GM18868 (cell line): ENCODE results near the gene EXOC2.
A peak's percentile ranks its signal among the peaks of the same experiment; 100 is the strongest.

Experiments used
- ATAC-seq: cut with Tn5 transposase; IDR thresholded peaks from one replicate; pipeline ENCODE4 v1.9.1; 2021; ENCODE audit warnings: mild to moderate bottlenecking, moderate library complexity; ENCODE audit not compliant: unreplicated experiment

Gene EXOC2

DNA sequence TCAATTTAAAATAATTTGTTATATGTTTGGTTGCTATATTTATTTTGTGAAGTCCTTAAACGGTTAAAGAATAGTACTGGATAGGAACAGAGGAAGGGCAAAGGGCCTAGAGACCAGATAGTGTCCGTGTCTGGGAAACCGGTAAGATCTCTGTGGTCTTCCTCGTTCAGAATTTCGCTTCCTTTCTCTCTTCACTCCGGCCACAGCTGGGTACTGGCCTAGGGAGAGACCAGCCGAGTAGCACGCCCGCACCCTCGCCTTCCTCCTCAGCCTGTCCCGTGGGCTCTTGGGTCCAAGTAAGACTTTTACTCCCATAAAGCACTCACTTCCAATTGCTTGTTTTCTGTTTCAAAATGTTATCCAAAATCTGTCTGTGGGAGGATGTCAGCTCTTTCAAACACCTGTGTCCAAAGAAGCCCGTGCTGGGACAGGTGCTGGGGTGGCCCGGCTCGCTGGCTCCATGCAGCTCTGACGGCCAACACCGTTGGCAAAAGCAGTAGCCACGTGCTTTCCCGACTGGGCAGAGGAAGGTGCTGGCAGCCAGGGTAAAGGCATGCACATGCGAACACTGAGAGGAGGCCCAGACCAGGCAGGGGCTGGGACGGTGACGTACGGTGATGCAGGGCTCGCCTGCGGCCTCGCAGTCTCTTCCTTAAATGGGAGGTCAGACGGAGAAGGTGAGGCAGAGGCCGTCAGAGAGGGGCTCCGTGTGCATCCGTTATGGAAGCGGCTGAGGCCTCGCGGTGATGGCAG lies 189.2 kb downstream of the EXOC2 start:
- ATAC-seq = no peak

DNA sequence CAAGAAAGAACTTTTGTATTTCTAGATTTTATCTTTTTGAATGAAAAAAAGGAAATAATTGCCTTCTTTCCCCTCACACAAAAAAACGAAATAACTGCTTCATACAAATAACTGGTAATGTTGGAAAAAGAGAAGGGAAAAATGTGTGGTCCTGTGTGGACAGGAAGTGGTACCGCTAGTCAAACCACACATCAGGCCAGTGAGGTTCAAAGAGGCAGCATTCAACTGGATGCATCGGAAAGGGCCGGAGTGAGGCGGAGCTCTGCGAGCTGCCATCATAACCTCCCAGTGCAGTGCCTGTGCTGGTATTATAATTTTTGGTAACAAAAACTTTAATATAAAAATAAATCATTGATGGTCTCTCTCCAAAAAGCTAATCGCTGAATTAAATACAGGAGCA lies 190.2 kb downstream of the EXOC2 start:
- ATAC-seq = no peak

DNA sequence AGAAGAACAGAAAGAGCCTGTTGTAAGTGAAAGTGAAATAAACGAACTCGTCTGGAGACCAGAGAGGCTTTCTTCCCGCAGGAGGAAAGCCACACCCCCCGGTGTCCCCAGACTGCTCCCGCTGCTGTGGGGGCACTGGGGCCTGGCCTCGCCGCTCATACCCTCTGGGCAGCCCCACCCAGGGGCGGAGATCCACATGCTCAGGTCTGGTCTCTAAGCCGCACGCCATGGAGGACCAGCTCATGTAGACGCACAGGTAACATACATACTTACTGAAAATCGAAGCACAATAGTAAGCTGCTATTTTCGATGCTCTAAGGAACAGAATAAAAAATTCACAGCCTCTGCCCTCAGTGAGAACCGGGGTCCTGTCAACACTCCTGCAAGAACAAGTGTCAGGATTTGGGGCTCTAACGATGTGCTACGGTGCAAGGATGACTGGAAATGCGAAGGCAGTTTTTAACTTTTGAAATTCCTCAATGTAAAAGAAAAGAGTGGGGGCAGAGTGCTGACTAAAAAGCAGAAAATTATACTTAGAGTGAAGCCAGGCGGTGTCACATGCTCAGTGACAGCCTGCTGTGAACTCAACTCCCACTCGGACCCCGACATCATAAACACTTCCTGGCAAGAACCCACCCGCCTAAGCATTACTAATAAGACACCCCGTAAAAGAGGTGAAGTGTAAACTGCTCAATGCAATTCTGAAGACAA lies 190.9 kb downstream of the EXOC2 start:
- ATAC-seq = peak; percentile 54

DNA sequence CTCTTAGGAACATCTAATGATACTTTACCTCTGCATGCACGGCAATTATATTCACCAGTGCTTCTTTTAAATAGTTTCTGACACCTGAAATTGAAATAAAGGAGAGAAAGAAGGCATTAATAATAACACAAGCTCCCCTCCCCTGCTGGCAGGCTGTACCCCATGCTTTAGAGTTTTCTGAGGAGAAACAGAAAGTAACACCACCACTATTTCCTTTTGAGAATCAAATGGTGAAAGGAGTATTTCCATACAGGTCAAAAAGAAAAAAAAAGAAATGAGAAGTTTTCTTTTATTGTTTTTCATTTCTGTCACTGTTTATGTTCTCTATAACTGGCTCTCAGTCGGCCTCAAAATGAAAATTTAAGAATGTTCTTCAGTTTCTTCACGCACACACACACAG lies 193.3 kb downstream of the EXOC2 start:
- no peak for ATAC-seq

DNA sequence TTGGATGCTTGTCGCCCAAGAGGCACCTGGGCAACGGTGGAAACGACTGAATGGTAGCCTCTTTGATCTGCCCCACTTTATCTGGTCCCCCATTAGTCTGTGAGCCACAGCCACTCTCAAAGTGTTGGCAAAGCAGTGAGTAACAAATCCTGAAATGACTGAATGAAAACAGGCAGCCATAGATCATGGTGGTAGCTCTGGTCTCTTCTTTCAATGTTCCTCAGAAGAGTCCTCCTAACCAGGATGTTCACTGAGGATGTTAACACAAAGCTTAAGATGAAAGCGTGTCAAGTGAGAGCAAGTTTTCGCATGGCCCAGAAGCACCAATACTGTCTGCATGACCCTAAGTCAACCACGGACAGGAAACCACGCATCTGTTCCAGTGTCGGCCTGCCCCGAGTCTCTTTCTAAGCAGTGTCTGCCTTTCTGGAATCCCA lies 194.1 kb downstream of the EXOC2 start:
- peak; percentile 55 for ATAC-seq

DNA sequence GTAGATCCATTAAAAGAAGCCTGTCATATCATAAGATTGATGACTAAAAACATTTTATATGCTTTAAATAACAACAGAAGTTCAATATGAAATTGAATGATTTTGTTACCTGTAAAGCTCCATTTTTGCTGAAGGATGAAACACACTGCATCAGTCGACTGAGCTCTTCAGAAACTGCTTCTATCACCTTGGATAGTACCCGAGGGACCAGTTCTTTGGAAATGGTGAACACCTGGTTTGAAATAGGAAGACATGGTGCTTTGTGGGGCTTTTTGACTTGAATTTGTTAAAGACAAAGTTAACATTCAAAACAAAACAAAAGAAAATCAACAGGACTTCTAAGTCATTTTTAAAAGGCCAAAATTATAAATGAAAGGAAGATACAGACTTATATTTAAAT lies 195.7 kb downstream of the EXOC2 start:
- ATAC-seq = no peak

DNA sequence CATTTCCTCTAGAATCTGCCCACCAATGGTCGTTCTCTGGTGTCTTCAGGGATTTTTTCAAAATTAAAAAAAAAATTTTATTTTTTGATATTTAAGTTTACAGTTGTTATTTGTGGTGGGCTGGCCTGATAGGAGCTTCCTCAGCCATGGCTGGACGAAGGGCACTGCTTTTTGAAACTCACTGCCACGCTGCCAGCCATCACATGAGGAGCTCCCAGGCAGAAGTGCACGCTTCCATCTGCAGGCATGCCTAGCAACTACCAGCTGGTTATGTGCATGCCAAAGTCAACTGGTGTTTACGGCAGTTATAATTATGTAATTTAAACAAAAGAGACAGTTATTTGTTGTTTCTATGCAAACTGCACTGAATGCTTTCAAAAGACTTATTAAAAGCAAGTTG lies 196.3 kb downstream of the EXOC2 start:
- ATAC-seq = no peak

DNA sequence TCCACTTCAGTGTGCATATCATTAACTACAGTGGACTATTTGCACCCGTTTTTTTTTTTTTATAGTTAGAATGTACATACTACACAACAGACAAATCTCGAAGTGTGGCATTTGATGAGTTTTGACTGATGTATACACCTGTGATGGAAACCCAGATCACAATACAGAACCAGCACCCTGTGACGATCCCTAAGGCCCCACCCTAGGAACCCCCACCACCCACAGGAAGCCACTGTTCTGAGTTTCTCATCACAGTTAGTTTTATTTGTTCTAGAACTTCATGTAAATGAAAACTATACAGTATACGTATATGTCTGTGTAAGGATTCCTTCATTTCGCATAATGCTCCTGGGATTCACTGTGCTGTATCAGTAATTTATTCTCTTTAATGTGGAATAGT lies 198.5 kb downstream of the EXOC2 start:
- no peak for ATAC-seq

DNA sequence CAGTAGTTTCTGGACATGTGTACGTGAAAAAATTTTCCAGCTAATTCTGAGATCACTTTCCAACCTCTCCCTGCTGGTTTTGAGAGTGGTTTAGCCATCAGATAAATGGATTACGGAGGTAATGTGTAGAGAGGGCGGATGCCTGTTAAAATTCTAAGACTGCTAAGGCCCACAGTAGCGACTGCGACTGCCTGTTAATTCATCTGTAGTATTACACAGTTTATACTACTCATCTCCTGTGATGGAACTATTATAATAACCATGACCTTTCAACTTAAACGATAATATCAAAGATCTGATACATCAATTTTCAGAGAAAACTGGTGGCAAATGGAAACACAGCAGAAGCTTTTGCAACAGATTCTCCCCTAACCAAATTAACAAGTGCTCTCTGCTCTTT lies 199.1 kb downstream of the EXOC2 start:
- ATAC-seq = no peak

DNA sequence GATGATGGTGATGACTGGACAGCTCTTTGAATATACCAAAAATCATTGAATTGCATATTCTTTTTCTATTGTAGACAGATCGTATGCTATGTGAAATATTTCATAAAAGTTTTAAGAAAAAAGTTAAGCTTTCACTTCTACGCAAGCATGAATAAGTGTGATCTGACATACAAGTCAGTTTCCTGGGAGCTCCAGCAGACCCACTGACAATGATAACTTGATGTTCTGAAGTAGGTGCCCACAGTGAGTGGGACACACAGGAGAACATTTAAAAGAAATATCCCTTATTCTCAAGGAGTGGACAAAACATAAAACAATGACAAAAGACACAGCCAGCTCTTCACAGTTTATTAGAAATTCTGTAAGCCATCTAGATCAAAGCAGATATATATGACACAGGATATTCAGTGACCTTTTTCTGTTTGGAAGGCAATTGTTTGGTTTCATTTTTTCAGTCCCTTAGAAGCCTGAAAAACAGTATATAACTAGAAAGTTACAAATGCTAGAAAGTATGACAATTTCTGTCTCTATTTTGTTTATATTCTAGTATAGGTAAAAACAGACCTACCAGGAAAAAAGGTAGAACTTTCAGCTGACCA lies 200.0 kb downstream of the EXOC2 start:
- ATAC-seq = no peak

DNA sequence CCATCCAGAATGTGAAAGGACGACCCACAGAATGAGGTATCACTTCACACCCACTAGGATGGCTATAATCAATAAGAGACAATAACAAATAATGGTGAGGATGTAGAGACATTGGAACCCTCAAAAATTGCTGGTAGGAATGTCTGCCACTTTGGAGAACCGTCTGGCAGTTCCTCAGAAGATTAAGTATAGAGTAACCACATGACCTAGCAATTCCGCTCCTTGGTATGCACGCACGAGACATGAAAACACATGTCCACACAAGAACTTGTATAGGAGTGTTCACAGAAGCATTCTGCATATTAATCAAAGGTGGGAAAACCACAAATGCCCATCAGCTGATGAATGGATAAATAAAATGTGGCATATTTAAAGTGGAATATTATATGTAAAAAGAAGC lies 200.8 kb downstream of the EXOC2 start:
- no peak for ATAC-seq

DNA sequence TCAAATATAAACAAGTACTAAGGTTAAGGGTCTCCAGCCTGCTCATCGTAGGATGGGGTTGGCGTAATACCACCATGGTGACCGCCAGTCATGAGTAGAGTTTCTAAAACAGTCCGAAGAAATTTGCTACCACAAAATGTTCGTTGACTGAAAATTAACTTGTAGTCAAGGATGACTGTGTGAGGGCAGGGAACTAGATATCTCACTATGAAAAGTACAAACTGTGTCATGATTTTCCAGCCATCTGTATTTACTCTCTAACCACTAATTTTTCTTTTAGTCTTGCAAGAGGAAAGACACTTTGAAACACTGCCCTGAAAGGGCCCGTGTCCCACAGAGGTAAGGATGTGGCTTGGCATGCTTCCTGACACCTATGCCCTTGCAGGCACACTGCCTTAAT lies 201.7 kb downstream of the EXOC2 start:
- no peak for ATAC-seq

DNA sequence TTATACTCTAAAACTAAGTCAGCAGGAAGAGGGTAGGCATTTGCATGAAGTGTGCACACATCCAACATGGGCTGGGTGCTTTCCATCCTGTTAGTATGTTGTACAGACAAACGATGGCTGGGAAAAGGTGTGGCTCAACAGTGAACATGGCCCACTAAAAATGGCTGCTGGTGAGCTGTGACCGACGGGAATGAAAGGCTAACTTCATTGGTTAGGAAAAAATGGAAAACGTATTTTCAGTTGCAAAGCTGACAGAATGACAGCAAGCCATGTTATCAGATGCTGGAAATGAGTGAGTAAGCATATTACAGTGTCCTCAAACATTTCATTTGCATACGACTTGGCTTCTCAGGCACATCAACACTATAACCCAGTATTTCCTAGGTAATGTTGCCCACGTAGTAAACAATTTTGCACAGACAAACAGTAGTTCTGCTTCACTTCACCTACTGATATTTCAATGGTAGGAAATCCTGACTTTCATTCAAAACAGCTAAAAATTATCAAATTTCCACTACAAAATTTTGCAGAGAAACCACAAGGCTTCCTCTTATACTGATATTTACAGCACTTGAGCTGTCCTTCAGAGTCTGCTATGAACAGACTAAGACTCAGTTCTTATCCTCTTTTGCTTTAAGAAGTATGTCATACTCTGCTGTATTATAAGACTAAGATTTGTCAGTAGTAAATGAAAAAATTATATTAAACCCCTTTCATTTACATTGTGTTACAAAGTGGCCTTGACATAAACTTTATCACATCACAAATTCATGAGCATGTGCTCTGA lies 202.5 kb downstream of the EXOC2 start:
- peak; percentile 51 for ATAC-seq

DNA sequence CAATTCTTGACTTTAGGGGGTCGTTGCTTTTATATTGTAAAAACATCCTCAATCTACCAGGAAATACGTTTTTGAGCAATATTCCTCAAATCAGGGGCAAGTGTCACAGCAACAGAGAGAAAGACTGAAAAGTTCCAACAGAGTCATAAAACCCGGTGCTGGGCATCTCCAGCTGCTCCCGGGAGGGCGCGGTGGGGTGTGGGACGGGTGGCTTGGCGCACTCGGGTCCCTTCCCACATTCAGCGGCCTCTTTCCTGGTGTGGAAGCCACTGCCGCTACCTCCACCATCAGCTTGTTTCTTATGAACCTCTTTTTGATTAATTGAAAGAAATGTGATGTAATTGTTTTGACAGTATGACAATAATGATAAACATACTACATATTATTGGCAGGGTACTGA lies 203.2 kb downstream of the EXOC2 start:
- ATAC-seq = no peak

DNA sequence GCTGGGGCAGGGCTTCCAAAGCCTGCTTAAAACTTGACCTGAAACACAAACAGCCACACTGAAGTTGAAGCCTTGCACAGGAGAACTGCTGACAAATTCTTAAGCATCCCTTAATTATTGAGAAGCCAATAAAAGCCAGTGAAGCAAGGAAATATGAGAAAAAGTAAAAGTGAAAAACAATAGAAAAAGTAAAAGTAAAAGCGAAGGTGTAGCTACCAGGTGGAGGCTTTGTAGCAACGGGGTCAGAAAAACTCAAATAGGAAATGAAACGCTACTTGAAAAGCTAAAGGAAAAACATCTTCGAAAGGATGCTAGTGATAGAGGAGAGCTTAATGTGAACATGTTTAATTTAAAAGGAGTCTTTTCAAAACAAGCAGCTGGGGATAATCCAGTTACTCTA lies 203.9 kb downstream of the EXOC2 start:
- ATAC-seq = no peak

DNA sequence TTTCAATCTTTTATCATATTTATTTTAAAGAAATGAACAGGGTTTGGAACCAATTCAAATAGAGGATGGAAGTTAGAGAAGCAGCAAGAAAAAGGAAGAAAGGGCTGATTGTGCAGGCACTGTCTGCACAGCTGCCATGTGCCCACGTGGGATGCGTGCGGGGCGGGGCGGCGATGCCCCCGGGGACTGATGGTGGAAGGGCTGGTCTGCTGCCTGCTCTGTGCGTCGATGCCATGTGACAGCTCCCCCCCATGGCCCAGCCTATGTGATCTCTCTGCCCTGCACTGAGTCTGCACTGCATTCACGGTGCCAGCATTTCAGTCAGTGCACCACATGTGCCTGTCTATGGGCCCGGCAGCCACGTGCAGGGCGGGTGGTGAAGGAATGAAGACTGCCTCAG lies 205.0 kb downstream of the EXOC2 start:
- ATAC-seq = no peak

DNA sequence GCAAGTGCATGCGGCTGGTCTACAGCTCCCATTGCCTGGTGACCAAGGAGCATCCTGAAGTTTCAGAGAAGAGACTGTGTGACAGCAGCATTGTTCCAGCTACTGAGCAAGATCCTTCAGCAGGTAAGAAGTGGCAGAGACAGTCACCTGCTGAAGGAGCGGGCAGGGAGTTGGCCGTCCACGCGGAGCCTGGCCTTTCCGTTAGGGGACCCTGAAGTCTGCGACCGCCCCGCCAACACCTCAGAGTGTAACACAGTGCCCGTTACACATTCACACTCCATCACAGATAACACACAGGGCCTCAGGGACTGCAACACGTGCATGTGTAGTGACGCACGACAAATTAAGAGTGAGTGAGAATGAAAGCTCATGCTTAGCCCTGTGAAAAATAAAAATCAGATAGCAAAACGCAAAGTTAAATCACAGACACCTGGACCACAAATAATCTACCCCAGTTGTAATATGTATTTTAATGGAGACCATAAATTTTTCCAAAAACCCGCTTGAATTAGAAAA lies 207.2 kb downstream of the EXOC2 start:
- no peak for ATAC-seq

DNA sequence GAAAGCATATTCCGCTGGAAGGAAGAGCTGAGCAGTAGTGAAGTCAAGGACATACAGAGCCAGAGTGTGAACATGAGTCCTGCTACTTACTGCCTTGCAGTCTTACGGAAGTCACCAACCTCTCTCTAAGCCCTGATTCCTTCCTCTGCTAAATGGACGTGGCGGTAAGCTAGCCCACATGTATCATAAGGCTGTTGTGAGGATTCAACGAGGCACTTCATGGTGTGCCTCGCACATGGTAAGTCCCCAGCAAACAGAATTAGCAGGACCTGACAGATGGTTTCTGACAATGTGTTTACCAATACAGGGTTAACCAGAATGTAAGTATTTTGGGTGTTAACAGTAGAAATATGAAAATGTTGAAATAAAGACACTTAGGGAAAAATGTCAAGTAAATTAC lies 208.2 kb downstream of the EXOC2 start:
- no peak for ATAC-seq

DNA sequence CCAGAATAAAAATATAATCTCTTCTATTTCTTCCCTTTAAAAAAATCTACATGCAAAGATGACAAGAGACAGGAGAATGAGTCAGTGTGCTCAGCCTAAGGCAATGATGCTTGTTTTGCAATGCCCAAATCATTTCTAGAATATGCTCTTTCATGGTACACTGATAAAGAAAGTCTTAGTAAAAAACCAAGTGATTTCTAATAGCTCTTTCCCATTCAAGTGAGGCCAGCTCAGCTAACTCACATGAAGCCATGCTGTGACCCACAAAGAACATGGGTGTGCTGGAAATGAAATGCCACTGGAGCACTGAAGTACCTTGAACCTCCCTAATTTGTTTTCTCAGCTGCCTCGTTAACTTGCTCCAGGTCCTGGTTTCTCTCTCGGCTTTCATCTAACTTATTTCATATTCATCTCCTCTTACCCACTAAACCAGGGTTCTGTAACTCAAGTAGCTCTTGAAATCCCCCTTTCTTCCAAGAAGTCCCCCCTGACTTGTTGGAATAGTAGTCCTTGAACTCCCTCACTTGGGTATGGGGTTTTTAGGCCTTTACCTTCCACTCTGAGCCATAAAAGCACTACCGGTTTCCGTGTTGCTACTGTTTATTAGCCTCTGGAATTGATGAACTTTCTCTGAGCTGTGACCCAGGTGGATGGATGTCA lies 208.7 kb downstream of the EXOC2 start:
- peak; percentile 64 for ATAC-seq

DNA sequence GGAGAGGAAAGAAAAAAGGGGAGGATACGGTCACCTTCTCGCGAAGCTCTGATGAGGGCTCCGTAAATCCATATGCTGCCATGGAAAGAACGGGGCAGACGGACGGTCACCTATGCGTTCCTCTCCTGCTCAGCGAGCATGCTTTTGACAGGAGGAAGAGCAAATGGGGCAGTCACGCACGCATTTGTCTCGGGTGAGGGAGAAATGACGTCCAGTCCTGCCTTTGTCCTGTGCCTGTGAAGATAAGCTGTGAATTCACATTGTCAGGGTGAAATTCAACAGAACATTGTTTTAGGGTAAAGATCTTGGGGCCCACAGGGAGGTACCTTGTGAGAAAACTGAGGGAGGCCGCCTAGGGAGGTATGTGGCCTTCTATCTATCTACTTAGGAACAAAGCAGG lies 217.6 kb downstream of the EXOC2 start:
- no peak for ATAC-seq
